ACHN (cell line): ENCODE results near the gene MVB12A.
A peak's percentile ranks its signal among the peaks of the same experiment; 100 is the strongest.

ENCODE experiments used
- DNase-seq: peaks from one replicate; pipeline ENCODE4 v3.0.0-alpha.2; 2015
- in situ Hi-C: cut with HindIII; loops from 2 replicates; pipeline ENCODE4 v1.10.0; 2017; ENCODE audit warnings: low sequenced_read_pairs, low pct_ligation_motif_present, low pct_unique_long_range_greater_than_20kb

The MVB12A gene

DNA sequence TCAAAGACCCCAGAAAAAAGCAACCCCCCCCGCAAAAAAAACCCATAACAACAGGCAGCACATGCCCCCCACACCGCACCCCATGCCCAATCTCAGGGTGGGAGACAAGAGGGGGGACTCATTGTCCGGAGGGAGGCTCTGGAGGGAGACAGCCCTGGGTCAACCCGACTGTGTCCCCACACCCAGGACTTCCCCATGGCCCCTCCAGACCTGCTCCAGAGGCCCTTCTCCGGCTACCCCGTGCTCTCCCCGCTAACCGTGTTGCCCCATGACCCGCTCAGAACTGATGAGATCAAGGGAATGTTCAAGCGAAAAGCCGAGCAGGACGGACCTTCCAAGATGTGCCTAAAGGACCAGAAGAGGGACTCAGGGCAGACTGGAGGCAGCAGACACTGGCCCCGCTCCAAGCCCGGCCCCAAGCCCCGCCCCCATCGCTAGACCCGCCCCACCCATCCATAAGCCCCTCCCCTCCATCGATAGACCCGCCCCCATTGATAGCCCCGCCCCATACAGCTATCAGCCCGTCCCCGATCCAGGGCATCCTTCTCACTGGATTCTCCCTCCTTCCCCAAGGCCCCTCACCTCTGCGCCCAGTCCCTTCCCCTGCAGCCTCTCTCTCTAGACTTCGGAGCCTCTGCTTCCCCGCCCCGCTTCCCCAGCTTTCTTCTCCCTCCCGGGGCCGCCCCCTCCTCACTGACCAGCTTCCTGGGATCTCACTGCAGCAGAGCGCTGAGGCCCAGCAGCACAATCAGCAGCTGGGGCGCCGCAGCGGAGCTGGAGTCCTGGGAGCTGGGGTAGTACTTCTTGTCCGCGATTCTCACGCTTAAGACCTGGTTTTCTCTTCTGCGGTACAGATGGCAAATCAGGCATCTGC lies 16.6 kb upstream of the MVB12A start:
- no peak for DNase-seq
- in situ Hi-C loops, result no loop called here

DNA sequence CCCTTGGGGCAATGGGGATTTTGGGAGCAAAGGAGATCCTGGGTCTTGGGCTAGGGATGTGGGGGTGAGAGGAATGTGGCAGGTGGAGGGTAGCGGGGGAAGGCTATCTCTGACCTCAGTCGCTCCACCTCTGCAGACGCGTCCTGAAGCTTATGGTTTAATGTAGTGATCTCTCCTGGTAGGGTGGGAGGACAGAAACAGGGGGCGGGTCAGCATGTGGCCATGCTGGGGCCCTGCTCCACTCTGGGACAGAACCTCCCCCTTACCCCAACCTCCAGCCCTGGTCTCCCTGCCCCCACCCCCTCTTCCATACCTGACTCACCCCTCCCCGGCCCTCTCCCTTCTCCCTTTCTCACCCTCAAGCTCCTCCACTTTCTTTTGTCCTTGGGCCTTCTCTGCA lies 15.8 kb upstream of the MVB12A start:
- DNase-seq, result no peak
- in situ Hi-C loops, result no loop called here

DNA sequence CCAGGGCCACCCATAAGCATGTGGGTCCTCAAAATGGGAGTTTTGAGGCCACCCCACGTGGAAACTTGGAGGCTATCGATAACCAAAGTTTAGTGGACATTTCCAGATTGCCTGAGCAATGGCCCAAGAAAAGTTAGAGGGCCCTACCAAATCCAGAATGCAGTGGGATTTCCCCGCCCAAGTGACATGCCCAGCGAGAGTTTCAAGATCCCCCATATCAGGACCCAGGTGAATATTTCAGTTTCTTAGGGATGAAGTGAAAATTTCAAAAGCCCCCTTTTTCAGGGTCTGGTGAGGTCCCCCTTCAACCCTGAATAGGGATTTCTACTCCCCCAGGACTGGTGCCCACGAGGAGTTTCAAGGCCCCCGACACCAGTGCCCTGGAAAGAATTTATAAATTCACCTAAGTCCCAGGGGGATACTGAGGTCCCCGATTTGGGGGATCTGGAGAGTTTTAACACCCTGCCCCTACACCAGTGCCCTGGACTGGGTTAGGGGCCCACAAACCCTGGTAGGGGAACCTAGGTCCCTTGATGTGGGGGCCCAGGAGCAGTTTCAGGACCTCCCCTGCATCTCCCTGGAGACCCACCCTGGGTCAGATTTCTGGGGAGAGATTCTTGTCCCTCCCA lies 15.1 kb upstream of the MVB12A start:
- no peak for DNase-seq
- in situ Hi-C loops, result no loop called here

DNA sequence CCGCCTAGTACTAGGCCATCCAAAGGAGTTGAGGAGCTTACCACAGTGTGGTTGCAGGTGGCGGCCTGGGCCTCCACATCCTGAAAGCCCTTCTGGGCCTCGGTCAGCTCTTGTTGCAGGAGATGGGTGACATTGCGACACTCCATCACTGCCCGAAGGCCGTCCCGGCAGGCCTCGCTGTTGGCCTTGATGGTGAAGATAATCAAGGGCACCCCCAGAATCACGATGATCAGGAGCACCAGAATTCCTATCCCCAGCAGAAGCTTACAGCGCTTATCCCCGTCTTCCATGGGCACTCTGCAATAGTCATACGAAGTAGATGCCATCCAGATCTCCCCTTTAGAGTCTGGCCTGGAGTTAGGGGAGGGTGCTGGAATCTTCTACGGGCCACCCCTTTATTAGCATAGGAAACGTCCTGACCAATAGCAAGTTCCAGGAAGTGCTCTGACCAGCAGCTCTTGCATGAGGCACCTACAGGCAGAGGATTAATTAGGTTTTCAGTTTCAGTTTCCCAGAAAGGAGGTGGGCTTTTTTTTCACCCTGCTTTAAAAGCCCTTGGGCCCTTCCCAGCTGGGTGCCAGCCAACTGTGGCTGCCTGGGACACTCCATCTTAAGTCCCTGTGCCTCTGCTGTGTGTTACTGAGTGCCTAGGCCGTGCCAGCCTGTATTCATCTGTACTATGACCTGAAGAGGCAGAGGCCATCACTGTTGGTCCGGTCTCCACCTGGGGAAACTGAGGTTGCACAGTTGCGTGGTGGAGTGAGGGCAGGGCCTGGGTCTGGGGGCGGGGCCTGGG lies 14.4 kb upstream of the MVB12A start, which contains the start of gene BST2:
Gene BST2, minus strand, starts transcription at position 381 of the 796 bp plus-strand sequence. Its CDS starts 55 bp downstream, at position 326.
- DNase-seq, result peak; percentile 34
- in situ Hi-C loops, result no loop called here

DNA sequence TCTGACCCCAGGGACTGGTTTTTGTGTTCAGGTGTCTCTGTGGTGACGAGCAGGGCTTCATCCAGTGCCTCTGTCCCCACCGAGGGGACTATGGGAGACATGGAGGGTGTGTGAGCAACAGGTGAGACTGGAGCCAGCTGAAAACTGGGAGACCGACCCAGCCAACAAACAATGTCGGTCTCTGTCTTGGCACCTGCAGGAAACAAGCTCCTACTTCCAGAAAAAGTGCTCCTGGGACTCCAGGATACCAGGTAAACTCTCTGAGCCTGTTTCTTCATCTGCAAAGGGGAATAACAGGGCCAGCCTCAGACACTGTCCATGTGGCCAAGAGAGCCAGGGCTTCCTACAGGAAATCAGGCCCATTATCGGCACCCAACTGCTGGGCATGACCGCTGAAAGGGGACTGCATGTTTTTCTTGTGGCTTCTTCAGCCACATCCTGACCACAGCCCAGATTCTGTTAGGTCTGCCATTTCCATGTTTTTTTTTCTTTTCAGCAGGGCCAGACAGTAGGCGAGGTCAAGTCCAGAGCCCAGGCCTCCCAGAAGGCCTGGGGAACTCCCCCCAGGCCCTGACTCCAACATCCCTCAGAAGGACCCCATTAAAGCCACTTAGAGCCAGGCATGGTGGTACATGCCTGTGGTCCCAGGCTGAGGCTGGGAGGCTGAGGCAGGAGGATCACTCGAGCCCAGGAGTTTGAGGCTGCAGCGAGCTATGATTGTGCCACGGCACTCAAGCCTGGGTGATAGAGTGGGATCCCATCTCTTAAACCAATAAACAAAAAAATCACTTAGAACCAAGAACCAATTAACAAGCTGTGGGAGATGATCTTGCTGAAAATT lies 13.6 kb upstream of the MVB12A start:
- no peak for DNase-seq

DNA sequence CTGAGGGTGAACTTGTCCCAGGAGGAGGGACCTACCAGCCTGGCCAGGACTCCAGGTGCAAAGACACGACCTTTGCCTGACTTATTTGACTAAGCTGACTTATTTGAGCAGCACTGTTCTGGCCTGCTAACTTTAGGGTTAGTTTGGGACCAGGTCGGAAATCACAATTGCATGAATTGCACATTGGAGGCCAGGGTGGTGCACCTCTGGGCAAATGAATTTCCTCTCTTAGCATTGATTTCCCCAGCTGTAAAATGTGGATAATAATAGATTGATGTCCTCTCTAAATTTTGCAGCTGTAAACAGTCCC lies 13.0 kb upstream of the MVB12A start:
- DNase-seq, result no peak
- in situ Hi-C loops, result no loop called here

More for the DNA sequence above, 13.6 kb upstream of the MVB12A start:
- in situ Hi-C loops, result no loop called here

DNA sequence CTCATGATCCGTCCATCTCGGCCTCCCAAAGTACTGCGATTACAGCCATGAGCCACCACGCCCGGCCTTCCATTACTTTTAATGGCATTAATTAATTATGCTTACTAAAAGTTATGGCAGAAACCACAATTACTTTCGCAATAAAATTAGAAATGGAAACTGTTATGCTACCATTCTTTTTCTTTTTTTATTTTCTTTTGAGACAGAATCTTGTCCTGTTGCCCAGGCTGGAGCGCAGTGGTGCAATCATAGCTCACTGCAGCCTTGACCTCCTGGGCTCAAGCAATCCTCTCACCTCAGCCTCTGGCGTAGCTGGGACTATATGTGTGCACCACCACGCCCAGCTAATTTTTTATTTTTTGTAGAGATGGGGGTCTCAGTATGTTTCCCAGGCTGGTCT lies 9.9 kb upstream of the MVB12A start:
- in situ Hi-C loops, result no loop called here
- DNase-seq, result no peak

DNA sequence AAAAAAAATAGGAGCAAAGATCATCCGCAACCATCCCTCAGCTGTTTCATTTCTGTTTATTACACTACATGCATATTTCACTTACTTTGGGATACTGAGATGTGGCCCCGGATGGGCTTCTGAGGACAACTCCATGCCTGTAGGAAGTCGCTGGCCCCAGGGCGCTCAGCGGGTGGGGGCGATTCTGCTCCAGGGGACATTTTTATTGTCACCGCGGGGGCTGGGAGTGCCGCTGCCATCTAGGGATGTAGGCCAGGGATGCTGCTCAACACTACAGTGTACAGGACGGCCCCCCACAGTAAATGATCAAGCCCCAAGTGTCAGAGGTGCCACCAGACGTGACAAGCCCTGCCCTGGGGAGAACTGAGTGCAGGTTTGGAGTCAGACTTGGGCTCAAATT lies 8.0 kb upstream of the MVB12A start:
- in situ Hi-C loops, result no loop called here
- no peak for DNase-seq

DNA sequence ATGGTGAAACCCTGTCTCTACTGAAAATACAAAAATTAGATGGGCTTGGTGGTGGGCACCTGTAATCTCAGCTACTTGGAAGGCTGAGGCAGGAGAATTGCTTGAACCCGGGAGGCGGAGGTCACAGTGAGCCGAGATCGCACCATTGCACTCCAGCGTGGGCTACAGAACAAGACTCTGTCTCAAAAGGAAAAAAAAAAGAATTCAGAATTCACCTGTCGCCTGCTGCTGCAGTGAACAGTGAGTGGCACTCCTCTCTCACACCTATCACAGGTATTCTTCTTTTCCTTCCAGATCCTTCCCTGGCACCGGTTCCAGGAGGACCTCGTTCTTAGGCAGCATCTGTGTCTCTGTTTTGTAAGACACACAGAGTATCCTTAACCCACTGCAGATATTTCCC lies 5.8 kb upstream of the MVB12A start:
- DNase-seq, result no peak
- in situ Hi-C loops, result no loop called here

DNA sequence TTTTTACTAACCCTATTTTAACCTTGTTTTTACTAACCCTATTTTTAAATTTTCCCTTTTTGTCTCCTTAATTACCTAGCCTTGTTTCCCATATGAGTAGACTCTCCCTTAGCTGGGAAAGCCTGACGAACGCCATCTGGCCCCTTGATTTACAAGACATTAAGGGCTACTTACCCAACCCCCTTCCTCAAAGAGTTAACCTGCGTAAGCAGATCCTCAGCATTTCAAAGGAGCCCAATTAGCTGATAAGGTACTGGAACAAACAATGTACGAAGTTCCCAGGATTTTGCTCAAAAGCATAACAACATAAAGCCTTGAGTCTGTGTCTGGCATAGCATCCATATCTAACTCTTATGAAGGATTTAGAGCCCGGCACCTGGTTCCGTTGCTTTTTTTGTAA lies 4.7 kb upstream of the MVB12A start:
- in situ Hi-C loops, result no loop called here
- DNase-seq, result no peak

DNA sequence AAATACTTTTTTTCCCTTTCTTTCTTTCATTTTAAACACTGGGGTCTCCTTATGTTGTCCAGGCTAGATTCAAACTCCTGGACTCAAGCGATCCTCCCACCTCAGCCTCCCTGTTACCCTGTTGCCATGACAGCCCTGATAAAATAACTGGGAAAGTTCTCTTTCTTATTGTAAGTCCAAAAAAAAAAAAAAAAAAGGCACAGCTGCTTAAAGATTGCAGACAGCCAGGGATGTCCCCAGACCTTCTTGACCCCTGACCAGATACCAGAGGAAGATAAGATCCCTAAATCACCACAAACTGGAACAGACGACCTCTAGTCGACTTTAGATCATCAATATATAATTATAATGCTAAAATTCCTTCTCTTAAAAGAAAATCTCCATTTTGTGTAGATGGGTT lies 1.1 kb upstream of the MVB12A start:
- in situ Hi-C loops, result no loop called here
- DNase-seq, result no peak

DNA sequence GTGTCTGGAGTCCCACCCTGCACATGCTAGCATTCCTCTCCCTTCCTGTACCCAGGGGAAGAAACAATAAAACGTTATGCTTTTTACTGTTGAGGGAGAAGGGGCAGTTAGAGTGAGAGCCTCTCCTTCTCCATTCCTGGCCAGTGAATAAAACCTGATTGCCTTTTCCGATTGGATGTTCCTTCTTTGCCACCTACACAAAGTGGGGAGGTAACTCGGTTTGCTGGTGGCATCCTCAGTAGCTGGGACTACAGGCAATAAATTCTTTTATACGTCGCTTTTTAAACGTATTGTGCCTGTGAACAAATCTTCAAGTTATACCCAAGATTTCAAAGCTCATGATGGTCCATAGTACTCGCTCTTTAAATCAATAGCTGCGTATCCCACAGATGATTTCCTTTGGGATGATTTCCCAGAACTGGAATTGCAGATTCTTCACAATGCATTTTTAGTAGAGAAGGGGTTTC lies 660 bp upstream of the MVB12A start:
- no peak for DNase-seq
- in situ Hi-C loops, result no loop called here

DNA sequence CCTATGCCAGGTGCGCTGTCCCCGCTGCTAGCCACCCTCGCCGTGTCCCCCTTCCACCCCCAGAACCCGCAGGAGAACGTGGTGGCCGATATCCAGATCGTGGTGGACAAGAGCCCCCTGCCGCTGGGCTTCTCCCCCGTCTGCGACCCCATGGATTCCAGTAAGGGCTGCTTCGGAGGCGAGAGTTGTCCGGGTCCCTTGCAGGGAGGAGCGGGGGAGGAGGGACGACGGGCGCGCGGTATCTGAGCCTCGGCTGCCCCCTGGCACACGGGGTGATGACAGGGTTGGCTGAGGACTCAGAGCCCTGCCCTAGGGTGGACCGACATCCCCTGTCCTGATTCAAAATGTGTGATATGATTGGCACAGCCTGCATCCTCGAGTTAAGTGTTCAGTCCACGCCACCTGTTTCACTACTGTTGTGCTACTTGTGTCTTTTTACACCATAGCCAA lies 653 bp downstream of the MVB12A start:
- DNase-seq, result peak; percentile 19
- in situ Hi-C loops, result no loop called here

DNA sequence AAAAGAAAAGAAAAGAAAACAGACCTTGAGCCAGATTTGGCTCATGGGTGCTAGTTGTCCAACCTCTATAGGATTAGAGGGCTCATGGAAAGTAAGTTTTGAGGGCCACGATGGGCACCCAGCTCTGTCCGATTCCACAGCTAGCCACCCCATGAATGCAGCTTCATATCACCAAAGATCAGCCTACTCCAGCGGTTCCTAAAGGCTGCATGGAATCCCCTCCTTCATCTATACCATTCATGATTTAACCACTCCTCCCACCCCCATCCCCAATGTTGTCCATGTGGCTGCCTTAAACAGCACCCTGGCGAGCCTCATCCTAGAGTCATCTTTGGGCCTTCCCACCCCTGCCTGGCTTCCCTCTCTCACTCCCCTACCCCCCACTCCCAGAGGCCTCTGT lies 2.1 kb downstream of the MVB12A start:
- no peak for DNase-seq
- in situ Hi-C loops, result no loop called here

DNA sequence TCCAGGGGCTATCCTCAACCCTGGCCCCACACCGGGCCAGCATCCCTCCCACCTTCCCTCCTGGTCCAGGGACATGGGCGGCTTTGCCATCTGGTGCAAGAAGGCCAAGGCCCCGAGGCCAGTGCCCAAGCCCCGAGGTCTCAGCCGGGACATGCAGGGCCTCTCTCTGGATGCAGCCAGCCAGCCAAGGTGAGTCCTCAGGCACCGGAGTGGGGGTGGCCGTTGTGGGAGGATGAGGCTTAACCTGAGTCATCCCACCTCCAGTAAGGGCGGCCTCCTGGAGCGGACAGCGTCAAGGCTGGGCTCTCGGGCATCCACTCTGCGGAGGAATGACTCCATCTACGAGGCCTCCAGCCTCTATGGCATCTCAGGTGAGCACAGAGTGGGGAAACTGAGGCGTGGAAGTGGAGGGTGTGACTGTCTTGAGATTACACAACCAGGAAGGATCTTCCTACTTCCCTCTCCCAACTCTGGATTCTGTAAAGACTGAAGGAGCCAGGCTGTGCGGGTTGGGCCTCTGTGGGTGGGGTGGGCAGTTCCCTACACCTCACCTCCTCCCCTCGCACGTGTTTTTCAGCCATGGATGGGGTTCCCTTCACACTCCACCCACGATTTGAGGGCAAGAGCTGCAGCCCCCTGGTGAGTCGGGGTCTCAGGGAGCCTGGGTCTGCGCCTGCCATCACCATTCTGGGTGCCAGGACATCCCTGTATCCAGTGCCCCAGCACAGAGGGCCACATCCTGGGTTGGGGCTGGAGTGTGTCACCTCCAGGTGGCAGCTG lies 3.8 kb downstream of the MVB12A start:
- in situ Hi-C loops, result no loop called here
- DNase-seq, result no peak

DNA sequence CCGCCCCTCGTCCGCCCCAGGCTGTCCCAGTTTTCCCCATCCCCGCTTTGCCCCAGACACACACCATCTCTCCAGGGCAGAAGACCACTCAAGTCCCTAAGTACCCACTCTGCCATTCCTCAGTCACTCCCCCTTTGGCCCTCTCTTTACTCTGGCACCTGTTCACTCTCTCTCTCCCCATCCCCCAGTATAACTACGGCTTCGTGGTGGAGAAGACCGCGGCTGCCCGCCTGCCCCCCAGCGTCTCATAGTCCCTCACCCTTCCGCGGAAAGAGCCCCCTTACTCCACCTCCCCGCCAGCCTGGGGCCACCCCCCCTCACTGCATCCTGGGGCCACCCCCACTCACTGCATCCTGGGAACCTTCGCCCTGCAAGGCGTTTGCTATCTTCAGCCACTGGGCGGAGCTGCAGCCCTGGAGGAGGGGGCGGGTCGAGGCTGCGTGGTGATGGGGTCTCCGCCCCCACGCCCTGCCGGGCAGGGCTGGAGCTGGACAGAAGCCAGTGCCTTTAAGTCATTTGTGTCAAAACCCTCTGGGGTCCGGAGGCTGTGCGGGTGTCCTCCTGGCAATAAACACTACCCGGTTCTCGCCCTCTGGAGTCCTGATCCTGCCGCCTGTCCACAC lies 5.0 kb downstream of the MVB12A start:
- no peak for DNase-seq
- in situ Hi-C loops, result no loop called here

DNA sequence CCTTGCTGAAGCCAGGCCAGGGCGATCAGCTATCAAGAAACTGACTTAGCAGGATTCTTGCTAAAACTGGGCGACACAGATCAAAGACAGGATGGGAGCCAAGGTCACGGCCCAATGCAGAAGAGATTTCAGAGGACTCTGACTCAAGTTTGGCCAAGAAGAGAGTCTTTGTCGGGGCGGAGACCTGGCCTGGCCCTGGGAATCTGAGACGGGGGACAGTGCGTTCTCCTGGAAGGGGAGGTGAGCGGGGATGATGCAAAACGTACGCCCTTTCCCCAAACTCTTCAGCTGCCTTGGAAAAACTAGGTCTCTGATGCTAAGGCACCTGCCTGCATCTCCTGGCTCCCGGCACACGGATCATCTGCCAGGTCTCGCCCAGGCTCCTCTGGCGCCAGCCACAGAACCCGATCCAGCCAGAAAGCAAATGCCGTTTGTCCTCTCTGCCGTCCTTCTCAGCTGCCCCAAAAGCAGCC lies 9.8 kb downstream of the MVB12A start:
- in situ Hi-C loops, result no loop called here
- DNase-seq, result no peak
